SK-N-SH (cell line): ENCODE data around the gene MAPK6. TPM values are rescaled to one million over a fixed set of nuclear protein-coding genes. Genes with fewer than 3 reads are reported as not detected.

Experiments
- CTCF ChIA-PET: fragments of 300-600, 350-600 bp; formaldehyde crosslinking; extraction: SDS; loops from one replicate; lab custom pipeline; 2021; lab: Yijun Ruan, JAX
- POLR2A ChIA-PET: fragments of 350-600 bp; sonication (Branson Sonifier 250); formaldehyde crosslinking; extraction: SDS; loops from one replicate; lab custom pipeline; 2020; ENCODE audit warnings: antibody characterized with exemption, inconsistent platforms; lab: Yijun Ruan, JAX
- DNase-seq: peaks from one replicate; pipeline ENCODE4 v3.0.0; 2012
- H2AFZ ChIP-seq: fragments of 200-600 bp; sonication (generic); 2 replicates; pipeline ENCODE4 v1.8.1; 2016; ENCODE audit warnings: antibody characterized with exemption, mild to moderate bottlenecking, low read depth
- H3F3A ChIP-seq: fragments of 200-600 bp; sonication (generic); replicated peaks from 2 replicates; pipeline ENCODE3; 2016; ENCODE audit warnings: antibody characterized with exemption, mild to moderate bottlenecking; ENCODE audit not compliant: insufficient read depth
- H3K27ac ChIP-seq, 2 experiments: fragments of 200-500 bp in 1 of 2; fragments of 200-600 bp in 1 of 2; sonication (Bioruptor generic) in 1 of 2; sonication (generic), shearing (Covaris generic) in 1 of 2; 2 replicates each; pipeline versions ENCODE4 v1.5.1 to v1.6.1; 2014 to 2016; ENCODE audit warnings: low read depth in 2 of 2, inconsistent platforms in 1 of 2, low read length in 1 of 2, mild to moderate bottlenecking in 1 of 2, mixed read lengths in 1 of 2
- H3K27me3 ChIP-seq: fragments of 200-600 bp; sonication (generic), shearing (Covaris generic); 2 replicates; pipeline ENCODE4 v1.6.1; 2016; ENCODE audit warnings: mixed run types; ENCODE audit not compliant: insufficient read depth
- H3K36me3 ChIP-seq, 2 experiments: fragments of 200-500 bp in 1 of 2; fragments of 200-600 bp in 1 of 2; sonication (Bioruptor generic) in 1 of 2; sonication (generic) in 1 of 2; replicated peaks in 1 of 2; 2 replicates each; pipeline versions ENCODE3 to v1.5.1; 2014 to 2016; ENCODE audit warnings: low read length in 1 of 2, mild to moderate bottlenecking in 1 of 2; ENCODE audit not compliant: insufficient read depth in 2 of 2, control insufficient read depth in 1 of 2
- H3K4me1 ChIP-seq, 2 experiments: fragments of 200-500 bp in 1 of 2; fragments of 200-600 bp in 1 of 2; sonication (Bioruptor generic) in 1 of 2; sonication (generic), shearing (Covaris generic) in 1 of 2; 2 replicates each; pipeline versions ENCODE4 v1.5.1 to v1.6.1; 2014 to 2016; ENCODE audit warnings: low read depth in 1 of 2, low read length in 1 of 2, mixed run types in 1 of 2; ENCODE audit not compliant: insufficient read depth in 2 of 2, control insufficient read depth in 1 of 2
- H3K4me2 ChIP-seq: fragments of 200-600 bp; sonication (generic), shearing (Covaris generic); 2 replicates; pipeline ENCODE4 v1.6.1; 2017; ENCODE audit warnings: mixed run types
- H3K4me3 ChIP-seq, 2 experiments: fragments of 200-500 bp in 1 of 2; fragments of 200-600 bp in 1 of 2; sonication (Bioruptor generic) in 1 of 2; sonication (generic), shearing (Covaris generic) in 1 of 2; 2 replicates each; pipeline versions ENCODE4 v1.5.1 to v1.8.1; 2014 to 2016; ENCODE audit warnings: low read depth in 2 of 2, inconsistent platforms in 1 of 2, low read length in 1 of 2, mild to moderate bottlenecking in 1 of 2, mixed read lengths in 1 of 2, moderate library complexity in 1 of 2
- H3K79me2 ChIP-seq: fragments of 200-600 bp; sonication (generic); 2 replicates; pipeline ENCODE4 v1.8.1; 2017; ENCODE audit warnings: mild to moderate bottlenecking; ENCODE audit not compliant: insufficient read depth
- H3K9ac ChIP-seq: fragments of 200-600 bp; sonication (generic); 2 replicates; pipeline ENCODE4 v1.6.1; 2017; ENCODE audit warnings: mixed run types
- H3K9me2 ChIP-seq: fragments of 200-600 bp; sonication (generic); 2 replicates; pipeline ENCODE4 v1.6.1; 2017; ENCODE audit warnings: mixed run types
- H3K9me3 ChIP-seq: fragments of 200-600 bp; sonication (generic); 2 replicates; pipeline ENCODE4 v1.6.1; 2017; ENCODE audit warnings: mixed run types, mild to moderate bottlenecking, moderate library complexity
- H4K20me1 ChIP-seq: fragments of 200-600 bp; sonication (generic); 2 replicates; pipeline ENCODE4 v1.6.1; 2017; ENCODE audit warnings: mild to moderate bottlenecking, mixed run types; ENCODE audit not compliant: insufficient read depth
- FOSL2 ChIP-seq: IDR thresholded peaks from 2 replicates; pipeline ENCODE4 v1.4.0; 2012; ENCODE audit warnings: low read depth, mild to moderate bottlenecking, moderate library complexity, borderline replicate concordance
- FOXJ3 ChIP-seq: sonication (generic); formaldehyde crosslinking; IDR thresholded peaks from 2 replicates; pipeline ENCODE4 v1.5.1; 2020; ENCODE audit warnings: mild to moderate bottlenecking, missing genetic modification reagents
- GABPA ChIP-seq: IDR thresholded peaks from 2 replicates; pipeline ENCODE4 v1.4.0; 2012; ENCODE audit warnings: low read depth, mild to moderate bottlenecking
- JUND ChIP-seq: IDR thresholded peaks from 2 replicates; pipeline ENCODE4 v1.4.0; 2012
- MAX ChIP-seq: IDR thresholded peaks from 2 replicates; pipeline ENCODE4 v1.4.0; 2012; ENCODE audit warnings: low read depth
- MEF2A ChIP-seq: IDR thresholded peaks from 2 replicates; pipeline ENCODE4 v1.4.0; 2012; ENCODE audit warnings: low read depth, borderline replicate concordance
- MXI1 ChIP-seq: IDR thresholded peaks from 2 replicates; pipeline ENCODE4 v1.6.1; 2012; ENCODE audit warnings: mild to moderate bottlenecking, low read depth, low read length, improper control_type of control experiment
- PBX3 ChIP-seq: IDR thresholded peaks from 2 replicates; pipeline ENCODE4; 2012
- POLR2AphosphoS5 ChIP-seq: IDR thresholded peaks from 2 replicates; pipeline ENCODE4 v1.6.1; 2012; ENCODE audit warnings: low read depth, low read length
- RCOR1 ChIP-seq: fragments of 150-350 bp; IDR thresholded peaks from 2 replicates; pipeline ENCODE4 v1.6.1; 2017; ENCODE audit warnings: antibody characterized with exemption, low read length
- REST ChIP-seq: IDR thresholded peaks from 2 replicates; pipeline ENCODE4 v1.6.1; 2012; ENCODE audit warnings: mild to moderate bottlenecking, low read depth, low read length, moderate library complexity
- RFX5 ChIP-seq: IDR thresholded peaks from 2 replicates; pipeline ENCODE4 v1.6.1; 2012; ENCODE audit warnings: mild to moderate bottlenecking, improper control_type of control experiment, low read length
- RXRA ChIP-seq: IDR thresholded peaks from 2 replicates; pipeline ENCODE4 v1.4.0; 2012; ENCODE audit warnings: low read depth, mild to moderate bottlenecking, borderline replicate concordance
- SIN3A ChIP-seq: IDR thresholded peaks from 2 replicates; pipeline ENCODE4 v1.6.1; 2012; ENCODE audit warnings: low read depth, mild to moderate bottlenecking, low read length, moderate library complexity, borderline replicate concordance
- SMC3 ChIP-seq: IDR thresholded peaks from 2 replicates; pipeline ENCODE4 v1.6.1; 2012; ENCODE audit warnings: low read depth, low read length, improper control_type of control experiment
- TAF1 ChIP-seq: IDR thresholded peaks from 2 replicates; pipeline ENCODE4 v1.6.1; 2012; ENCODE audit warnings: low read depth, mild to moderate bottlenecking, low read length, moderate library complexity, borderline replicate concordance
- TEAD4 ChIP-seq: IDR thresholded peaks from 2 replicates; pipeline ENCODE4 v1.4.0; 2012; ENCODE audit warnings: mild to moderate bottlenecking, borderline replicate concordance; ENCODE audit not compliant: insufficient read depth
- USF1 ChIP-seq: IDR thresholded peaks from 2 replicates; pipeline ENCODE4 v1.4.0; 2012; ENCODE audit warnings: low read depth, borderline replicate concordance
- YY1 ChIP-seq: IDR thresholded peaks from 2 replicates; pipeline ENCODE4 v1.4.0; 2012; ENCODE audit warnings: low read depth, mild to moderate bottlenecking
- WGBS: methylation state at CpG from one replicate; pipeline ENCODE4 v1.1.6; 2017; ENCODE audit warnings: low lambda C conversion rate; 5-methylcytosine and 5-hydroxymethylcytosine counted together
- polyA plus RNA-seq, 3 experiments: library from polyadenylated mRNA; depleted of rRNA; stranded (reverse); fragments of >200 nt; gene quantifications; 2 replicates each; pipeline ENCODE4 v1.2.3, GENCODE V29; 2012

Gene MAPK6
- polyA plus RNA-seq, 1 of the 3 experiments (the other 2 are of a cell fraction): 16.9 TPM

- no peak for TF ChIP-seq MEF2A
- no peak for TF ChIP-seq YY1
Observed at GRCh38 chr15:52107238-52107637, 88.2 kb downstream of the MAPK6 start (continued).

GRCh38 chr15:52109559-52110451 lies 90.8 kb downstream of the MAPK6 start:
- no peak for DNase-seq
- CTCF ChIA-PET: no interaction called here

GRCh38 chr15:52111517-52112202 lies 92.6 kb downstream of the MAPK6 start:
- no peaks in the 10 kb centered on the region for H3K27me3 ChIP-seq
- no peak overlapping the region for H3K27ac ChIP-seq
- H3F3A ChIP-seq: no peaks in the 10 kb centered on the region
- H3K36me3 ChIP-seq: no peaks in the 10 kb centered on the region
- no peak overlapping the region for H2AFZ ChIP-seq
- no peaks in the 10 kb centered on the region for H3K79me2 ChIP-seq
- H3K4me2 ChIP-seq: no peak overlapping the region
- WGBS: 78% methylated on average over 25 of the region's 32 CpGs
- ChIA-PET POLR2A (no interaction called here), CTCF (interaction anchor here (0.7 to 1.1 kb wide), 3 partner anchors 14 to 202 kb away, joined by 3 to 4 read pairs (median 4); no protein-coding TSS in a partner anchor)
- H4K20me1 ChIP-seq: no peaks in the 10 kb centered on the region
- DNase-seq: no peak
- H3K4me1 ChIP-seq: peaks cover 4 to 9% of the 10 kb centered on the region in 2 experiments; a peak in 1 of 4 replicates
- no peak overlapping the region for H3K9ac ChIP-seq
- no peaks in the 10 kb centered on the region for H3K9me3 ChIP-seq
- H3K9me2 ChIP-seq: no peaks in the 10 kb centered on the region
- no peak overlapping the region; a peak in 1 of 4 replicates for H3K4me3 ChIP-seq
- no peak for TF ChIP-seq JUND
- TF ChIP-seq USF1: no peak
- TF ChIP-seq RXRA: no peak
- no peak for TF ChIP-seq MXI1
- no peak for TF ChIP-seq SIN3A
- no peak for TF ChIP-seq REST
- no peak for TF ChIP-seq RCOR1
- TF ChIP-seq TAF1: no peak
- no peak for TF ChIP-seq TEAD4
- TF ChIP-seq PBX3: no peak
- TF ChIP-seq FOSL2: no peak
- no peak for TF ChIP-seq RFX5
- no peak for TF ChIP-seq SMC3
- no peak for TF ChIP-seq MAX
- no peak for TF ChIP-seq MEF2A
- TF ChIP-seq POLR2AphosphoS5: no peak
- no peak for TF ChIP-seq FOXJ3 (CRISPR knock-in tag)

More at GRCh38 chr15:52109559-52110451, 90.8 kb downstream of the MAPK6 start:
- no peak overlapping the region for H3K27ac ChIP-seq
- no peaks in the 10 kb centered on the region for H4K20me1 ChIP-seq
- H3K79me2 ChIP-seq: no peaks in the 10 kb centered on the region
- POLR2A ChIA-PET: no interaction called here
- H3K4me2 ChIP-seq: no peak overlapping the region
- no peak overlapping the region for H3K9ac ChIP-seq
- no peaks in the 10 kb centered on the region for H3F3A ChIP-seq
- H3K36me3 ChIP-seq: no peaks in the 10 kb centered on the region
- H3K27me3 ChIP-seq: no peaks in the 10 kb centered on the region
- no peaks in the 10 kb centered on the region; a peak in 1 of 4 replicates for H3K4me1 ChIP-seq
- no peak for TF ChIP-seq GABPA
- no peaks in the 10 kb centered on the region for H3K9me2 ChIP-seq
- no peaks in the 10 kb centered on the region for H3K9me3 ChIP-seq
- H2AFZ ChIP-seq: no peak overlapping the region
- H3K4me3 ChIP-seq: no peak overlapping the region
- WGBS: 82% methylated on average over 5 of the region's 5 CpGs
